Coronary artery (tissue), 2 donors: Measurements from ENCODE around the gene AQP7.
A peak's percentile ranks its signal among the peaks of the same experiment; 100 is the strongest.
"Not testable (repeated sequence)": the region's sequence is repeated elsewhere in the genome, so short reads cannot be mapped to it uniquely, and the experiment has no call there.

Source experiments
- DNase-seq: peaks from one replicate; pipeline ENCODE4 v3.0.0-alpha.2; 2017; ENCODE audit warnings: low spot score
- H3K27ac ChIP-seq, 2 donors: fragments of 200-600 bp; sonication (generic); one replicate each; pipeline ENCODE4 v1.5.1; 2016 to 2019
- H3K4me3 ChIP-seq: fragments of 200-600 bp; sonication (generic); 2 replicates; pipeline ENCODE4 v1.5.1; 2016; ENCODE audit warnings: mild to moderate bottlenecking, moderate library complexity
- CTCF ChIP-seq: fragments of 200-600 bp; sonication (generic); IDR thresholded peaks from one replicate; pipeline ENCODE4 v1.5.1; 2019; ENCODE audit warnings: antibody characterized with exemption

Gene AQP7

GRCh38 chr9:33407061-33407460 lies 4.7 kb upstream of the AQP7 start:
- Histone ChIP-seq H3K4me3 (no peak overlapping the region), H3K27ac (no peak overlapping the region)
- no peak for DNase-seq
- no peak for TF ChIP-seq CTCF

GRCh38 chr9:33404788-33405362 lies 2.5 kb upstream of the AQP7 start:
- H3K27ac ChIP-seq = no peak overlapping the region
- no peak for TF ChIP-seq CTCF
- no peak for DNase-seq
- no peak overlapping the region for H3K4me3 ChIP-seq

GRCh38 chr9:33403941-33404787 lies 1.8 kb upstream of the AQP7 start:
- no peak for DNase-seq
- no peak overlapping the region for H3K27ac ChIP-seq
- no peak for TF ChIP-seq CTCF
- no peak overlapping the region for H3K4me3 ChIP-seq

GRCh38 chr9:33401809-33402208 lies 559 bp downstream of the AQP7 start:
- DNase-seq = not testable (repeated sequence)
- peak overlapping the region; percentile 51 for H3K4me3 ChIP-seq
- H3K27ac ChIP-seq = peak overlapping the region; percentile 51 to 88

GRCh38 chr9:33399047-33399446 lies 3.3 kb downstream of the AQP7 start:
- DNase-seq, H3K4me3 ChIP-seq, H3K27ac ChIP-seq: not testable (repeated sequence)

- H3K4me3 ChIP-seq, H3K27ac ChIP-seq, DNase-seq: not testable (repeated sequence)
Measured at GRCh38 chr9:33397801-33398200, 4.6 kb downstream of the AQP7 start.

- not testable (repeated sequence) for H3K4me3 ChIP-seq, H3K27ac ChIP-seq, DNase-seq
Measured at GRCh38 chr9:33395159-33395879, 7.0 kb downstream of the AQP7 start.

GRCh38 chr9:33393986-33394385 lies 8.4 kb downstream of the AQP7 start:
- not testable (repeated sequence) for DNase-seq, H3K4me3 ChIP-seq, H3K27ac ChIP-seq

- Histone ChIP-seq H3K4me3 (no peak overlapping the region), H3K27ac (peak overlapping the region in 1 of 2 donors; percentile 92)
- no peak for DNase-seq
- TF ChIP-seq CTCF = no peak
Measured at GRCh38 chr9:33393581-33393980, 8.8 kb downstream of the AQP7 start.

GRCh38 chr9:33392591-33393021 lies 9.8 kb downstream of the AQP7 start:
- not testable (repeated sequence) for H3K4me3 ChIP-seq, DNase-seq
- H3K27ac ChIP-seq = peak overlapping the region; percentile 37 to 92

- DNase-seq = peak; percentile 89
- Histone ChIP-seq H3K4me3 (peak overlapping the region; percentile 47), H3K27ac (peak overlapping the region; percentile 84 to 92)
Measured at GRCh38 chr9:33391111-33391771, 11.1 kb downstream of the AQP7 start.
